CD4-positive, alpha-beta T cell (primary cell): Measurements from ENCODE around the gene PRR27. TPM values are rescaled to one million over a fixed set of nuclear protein-coding genes. Genes with fewer than 3 reads are reported as not detected.

ENCODE experiments used
- ATAC-seq: fragments of 200-7000 bp; cut with Tn5 transposase; one replicate; pipeline ENCODE4 v1.10.0; 2022; ENCODE audit warnings: mild to moderate bottlenecking; ENCODE audit not compliant: poor library complexity
- CTCF ChIA-PET: fragments of 350-600 bp; sonication (Branson Sonifier 250); formaldehyde crosslinking; loops from one replicate; lab custom pipeline; 2021; ENCODE audit warnings: antibody characterized with exemption, inconsistent platforms; lab: Charles Lee
- POLR2A ChIA-PET: fragments of 350-600 bp; sonication (Branson Sonifier 250); formaldehyde crosslinking; loops from one replicate; lab custom pipeline; 2021; ENCODE audit warnings: antibody characterized with exemption, inconsistent platforms; lab: Charles Lee
- DNase-seq, 14 experiments: peaks; one replicate each; pipeline ENCODE4 v3.0.0-alpha.2; 2013 to 2020; ENCODE audit warnings: mixed read lengths in 2 of 14
- H3K27ac ChIP-seq, 2 donors: one replicate each; pipeline versions ENCODE4 v1.5.1 to v1.7.0; 2013; ENCODE audit warnings: low read length in 2 of 2, low read depth in 1 of 2, mild to moderate bottlenecking in 1 of 2
- H3K27me3 ChIP-seq, 2 experiments: 1 replicate in 1 of 2; 2 replicates in 1 of 2; pipeline versions ENCODE4 v1.6.1 to v1.7.0; 2013; ENCODE audit warnings: low read length in 2 of 2, control low read depth in 1 of 2, mild to moderate bottlenecking in 1 of 2, moderate library complexity in 1 of 2; ENCODE audit not compliant: insufficient read depth in 2 of 2, control insufficient read depth in 1 of 2
- H3K36me3 ChIP-seq: one replicate; pipeline ENCODE4 v1.6.1; 2013; ENCODE audit warnings: low read length, control low read depth; ENCODE audit not compliant: insufficient read depth
- H3K4me1 ChIP-seq: one replicate; pipeline ENCODE4 v1.6.1; 2013; ENCODE audit warnings: low read length, control low read depth; ENCODE audit not compliant: insufficient read depth
- H3K4me3 ChIP-seq: one replicate; pipeline ENCODE4 v1.5.1; 2013; ENCODE audit warnings: mild to moderate bottlenecking, low read length, moderate library complexity
- H3K9me3 ChIP-seq, 2 experiments: 1 replicate in 1 of 2; 2 replicates in 1 of 2; pipeline versions ENCODE4 v1.6.1 to v1.7.0; 2013; ENCODE audit warnings: low read length in 2 of 2, mild to moderate bottlenecking in 2 of 2, control low read depth in 1 of 2, moderate library complexity in 1 of 2; ENCODE audit not compliant: control insufficient read depth in 1 of 2, insufficient read depth in 1 of 2
- H3K27ac Mint-ChIP-seq: one replicate; pipeline ENCODE4 v1.8.0; 2020; ENCODE audit warnings: mixed read lengths
- H3K27me3 Mint-ChIP-seq: one replicate; pipeline ENCODE4 v1.8.0; 2021; ENCODE audit warnings: mixed read lengths
- H3K36me3 Mint-ChIP-seq: one replicate; pipeline ENCODE4 v1.8.0; 2021; ENCODE audit warnings: low read depth, mixed read lengths
- H3K4me1 Mint-ChIP-seq: one replicate; pipeline ENCODE4 v1.8.0; 2021; ENCODE audit warnings: low read depth, mixed read lengths
- H3K4me3 Mint-ChIP-seq: one replicate; pipeline ENCODE4 v1.8.0; 2020; ENCODE audit warnings: mild to moderate bottlenecking, mixed read lengths
- H3K9me3 Mint-ChIP-seq: one replicate; pipeline ENCODE4 v1.8.0; 2020; ENCODE audit warnings: mixed read lengths
- intact Hi-C, 2 experiments: fragments of 100-400 bp; cut with DNase I in 1 of 2; cut with micrococcal nuclease in 1 of 2; formaldehyde crosslinking; loops; one replicate each; pipeline versions ENCODE4 v1.15.1 to v1.9.0; 2023 to 2025; cut with DNase I, micrococcal nuclease
- total RNA-seq, 174 experiments: library from RNA in 2 of 174; stranded (reverse) in 2 of 174; gene quantifications; one replicate each; pipeline ENCODE4 v1.2.3 and lab custom pipeline; 2021 to 2026
- TF ChIP-seq, protein P1 (sequence below): fragments of 200-600 bp; IDR thresholded peaks from one replicate; pipeline ENCODE4 v1.8.0; 2022; ENCODE audit warnings: antibody characterized with exemption, mild to moderate bottlenecking

The PRR27 gene
- total RNA-seq, 2 experiments from 2014 or later, result not detected

DNA sequence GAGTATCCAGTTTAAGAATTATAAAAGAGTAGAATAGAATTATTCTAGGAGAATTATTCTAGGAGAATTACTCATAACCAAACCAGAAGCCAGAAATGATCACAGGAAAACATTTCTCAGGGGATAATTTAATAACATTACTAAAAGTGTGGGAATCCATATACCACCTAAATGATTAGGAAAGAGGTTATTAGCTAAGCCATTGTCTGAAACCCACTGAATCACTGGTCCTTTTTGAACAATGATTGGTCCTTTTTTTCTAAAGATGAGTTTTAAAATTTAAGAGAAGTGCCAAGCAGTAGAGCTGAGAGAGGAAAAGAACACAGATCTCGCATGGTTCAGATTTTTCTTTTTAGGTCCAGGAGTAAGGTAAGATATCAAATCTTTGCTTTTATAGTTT lies 41.4 kb downstream of the PRR27 start, which contains the start of gene ODAM:
Gene ODAM, plus strand, starts transcription at position 301 of the 400 bp plus-strand sequence. CDS start 819 bp downstream, outside the sequence.
- no peaks in the 10 kb centered on the region for H3K4me1 ChIP-seq
- no peak within 1 kb of the TSS for H3K4me3 Mint-ChIP-seq
- no peaks in the 10 kb centered on the region for H3K36me3 Mint-ChIP-seq
- TF ChIP-seq, protein P1, sequence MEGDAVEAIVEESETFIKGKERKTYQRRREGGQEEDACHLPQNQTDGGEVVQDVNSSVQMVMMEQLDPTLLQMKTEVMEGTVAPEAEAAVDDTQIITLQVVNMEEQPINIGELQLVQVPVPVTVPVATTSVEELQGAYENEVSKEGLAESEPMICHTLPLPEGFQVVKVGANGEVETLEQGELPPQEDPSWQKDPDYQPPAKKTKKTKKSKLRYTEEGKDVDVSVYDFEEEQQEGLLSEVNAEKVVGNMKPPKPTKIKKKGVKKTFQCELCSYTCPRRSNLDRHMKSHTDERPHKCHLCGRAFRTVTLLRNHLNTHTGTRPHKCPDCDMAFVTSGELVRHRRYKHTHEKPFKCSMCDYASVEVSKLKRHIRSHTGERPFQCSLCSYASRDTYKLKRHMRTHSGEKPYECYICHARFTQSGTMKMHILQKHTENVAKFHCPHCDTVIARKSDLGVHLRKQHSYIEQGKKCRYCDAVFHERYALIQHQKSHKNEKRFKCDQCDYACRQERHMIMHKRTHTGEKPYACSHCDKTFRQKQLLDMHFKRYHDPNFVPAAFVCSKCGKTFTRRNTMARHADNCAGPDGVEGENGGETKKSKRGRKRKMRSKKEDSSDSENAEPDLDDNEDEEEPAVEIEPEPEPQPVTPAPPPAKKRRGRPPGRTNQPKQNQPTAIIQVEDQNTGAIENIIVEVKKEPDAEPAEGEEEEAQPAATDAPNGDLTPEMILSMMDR, result no peak
- no peak within 1 kb of the TSS for H3K4me3 ChIP-seq
- no peaks in the 10 kb centered on the region for H3K9me3 Mint-ChIP-seq
- no peaks in the 10 kb centered on the region for H3K9me3 ChIP-seq
- DNase-seq (no peak), ATAC-seq (no peak)
- H3K27me3 Mint-ChIP-seq, result no peaks in the 10 kb centered on the region
- H3K36me3 ChIP-seq, result no peaks in the 10 kb centered on the region
- no peaks in the 10 kb centered on the region for H3K27me3 ChIP-seq
- intact Hi-C loops, result no loop called here
- H3K27ac ChIP-seq, result no peak within 1 kb of the TSS
- no peaks in the 10 kb centered on the region for H3K4me1 Mint-ChIP-seq
- H3K27ac Mint-ChIP-seq, result no peak within 1 kb of the TSS
- ChIA-PET CTCF (no interaction called here), POLR2A (no interaction called here)

DNA sequence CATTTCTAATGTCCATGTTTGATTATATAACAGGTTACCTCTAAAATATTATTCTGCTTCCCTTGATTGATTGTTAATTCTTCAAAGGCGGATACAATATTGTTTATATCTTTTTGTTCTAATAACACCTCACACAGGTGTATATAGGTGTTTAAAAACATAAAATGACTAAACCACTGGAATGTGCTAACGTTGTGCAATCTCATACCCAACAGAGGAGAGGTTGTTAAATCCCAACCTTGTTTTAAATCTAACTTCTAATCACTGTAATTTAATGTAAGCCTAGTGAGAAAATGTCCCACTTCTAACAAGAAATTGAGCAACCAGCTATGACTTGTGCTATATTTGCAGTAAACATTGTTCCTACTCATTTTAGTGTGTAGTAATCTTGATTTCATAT lies 42.8 kb downstream of the PRR27 start:
- Mint-ChIP-seq H3K27ac (no peak overlapping the region), H3K4me1 (no peaks in the 10 kb centered on the region), H3K9me3 (no peaks in the 10 kb centered on the region), H3K27me3 (no peaks in the 10 kb centered on the region), H3K36me3 (no peaks in the 10 kb centered on the region), H3K4me3 (no peak overlapping the region)
- H3K27ac ChIP-seq, result no peak overlapping the region
- no peaks in the 10 kb centered on the region for H3K4me1 ChIP-seq
- no peaks in the 10 kb centered on the region for H3K36me3 ChIP-seq
- H3K4me3 ChIP-seq, result no peak overlapping the region
- TF ChIP-seq, protein P1, result no peak
- DNase-seq (no peak), ATAC-seq (no peak)
- no peaks in the 10 kb centered on the region for H3K9me3 ChIP-seq
- H3K27me3 ChIP-seq, result no peaks in the 10 kb centered on the region
- intact Hi-C loops, result no loop called here
- ChIA-PET POLR2A (no interaction called here), CTCF (no interaction called here)

DNA sequence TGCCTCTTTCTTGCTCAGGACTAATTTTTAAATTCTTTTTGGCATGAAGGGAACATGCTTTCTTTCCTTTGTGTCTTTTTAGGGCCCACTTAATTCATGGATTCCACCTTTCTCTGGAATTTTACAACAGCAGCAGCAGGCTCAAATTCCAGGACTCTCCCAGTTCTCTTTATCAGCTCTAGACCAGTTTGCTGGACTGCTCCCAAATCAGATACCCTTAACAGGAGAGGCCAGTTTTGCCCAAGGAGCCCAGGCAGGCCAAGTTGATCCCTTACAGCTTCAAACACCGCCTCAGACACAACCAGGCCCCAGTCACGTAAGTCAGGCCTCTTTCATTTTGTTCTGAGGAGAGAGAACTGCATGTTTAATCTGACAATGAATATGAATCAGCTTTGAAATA lies 43.8 kb downstream of the PRR27 start:
- ATAC-seq (no peak), DNase-seq (no peak)
- no peak overlapping the region for H3K27ac ChIP-seq
- no peak overlapping the region for H3K4me3 ChIP-seq
- no peak overlapping the region for H3K4me3 Mint-ChIP-seq
- H3K9me3 ChIP-seq, result no peaks in the 10 kb centered on the region
- TF ChIP-seq, protein P1, result no peak
- no peaks in the 10 kb centered on the region for H3K9me3 Mint-ChIP-seq
- ChIA-PET POLR2A (no interaction called here), CTCF (no interaction called here)
- no peaks in the 10 kb centered on the region for H3K27me3 ChIP-seq
- no peaks in the 10 kb centered on the region for H3K4me1 ChIP-seq
- H3K4me1 Mint-ChIP-seq, result no peaks in the 10 kb centered on the region
- intact Hi-C loops, result no loop called here
- no peaks in the 10 kb centered on the region for H3K36me3 Mint-ChIP-seq
- no peaks in the 10 kb centered on the region for H3K27me3 Mint-ChIP-seq
- no peak overlapping the region for H3K27ac Mint-ChIP-seq
- no peaks in the 10 kb centered on the region for H3K36me3 ChIP-seq
